HepG2 (cell line): ENCODE data around the gene RPS28. TPM values are rescaled to one million over a fixed set of nuclear protein-coding genes. Genes with fewer than 3 reads are reported as not detected.
A peak's percentile ranks its signal among the peaks of the same experiment; 100 is the strongest.

ENCODE experiments used
- ATF7-NPFF ChIP-seq: sonication (generic); formaldehyde crosslinking; IDR thresholded peaks from 2 replicates; pipeline ENCODE4 v1.8.1; 2023; ENCODE audit warnings: mild to moderate bottlenecking, low read depth, missing genetic modification reagents, moderate library complexity
- CBX5 ChIP-seq: sonication (generic); formaldehyde crosslinking; IDR thresholded peaks from 2 replicates; pipeline ENCODE4 v1.4.0; 2020; ENCODE audit warnings: missing genetic modification reagents, borderline replicate concordance
- MBNL3 ChIP-seq: fragments of 250-450 bp; sonication (Bioruptor Pico); conservative IDR thresholded peaks from 2 replicates; pipeline ENCODE4 v1.8.0; 2022; ENCODE audit warnings: mild to moderate bottlenecking, inconsistent platforms
- MIXL1 ChIP-seq: IDR thresholded peaks from 2 replicates; pipeline ENCODE4 v1.6.1; 2016
- MLXIP ChIP-seq: sonication (generic); formaldehyde crosslinking; IDR thresholded peaks from 2 replicates; pipeline ENCODE4 v1.9.0; 2021; ENCODE audit warnings: missing genetic modification reagents, borderline replicate concordance
- NFRKB ChIP-seq: fragments of 450-650 bp; IDR thresholded peaks from 2 replicates; pipeline ENCODE4 v1.6.1; 2017
- PCBP1 ChIP-seq: fragments of 200-400 bp; formaldehyde crosslinking; IDR thresholded peaks from 2 replicates; pipeline ENCODE4 v1.6.1; 2017; ENCODE audit warnings: mild to moderate bottlenecking, low read depth, low read length, borderline replicate concordance
- PREB ChIP-seq: sonication (generic); formaldehyde crosslinking; IDR thresholded peaks from 2 replicates; pipeline ENCODE4 v1.4.0; 2020; ENCODE audit warnings: missing genetic modification reagents
- TFDP1 ChIP-seq: IDR thresholded peaks from 2 replicates; pipeline ENCODE4 v1.6.1; 2016; ENCODE audit warnings: missing compliant biosample characterization, missing genetic modification reagents, borderline replicate concordance
- THAP9 ChIP-seq: sonication (generic); formaldehyde crosslinking; IDR thresholded peaks from 2 replicates; pipeline ENCODE4; 2020; ENCODE audit warnings: missing genetic modification reagents, mild to moderate bottlenecking, borderline replicate concordance
- ZBTB2 ChIP-seq: sonication (generic); formaldehyde crosslinking; IDR thresholded peaks from 2 replicates; pipeline ENCODE4 v1.8.0; 2022; ENCODE audit warnings: low read depth, missing genetic modification reagents
- ZBTB49 ChIP-seq: sonication (generic); formaldehyde crosslinking; IDR thresholded peaks from 2 replicates; pipeline ENCODE4 v1.4.0; 2020; ENCODE audit warnings: missing genetic modification reagents, borderline replicate concordance
- ZNF138 ChIP-seq: sonication (generic); formaldehyde crosslinking; IDR thresholded peaks from 2 replicates; pipeline ENCODE4 v1.5.0; 2020; ENCODE audit warnings: mild to moderate bottlenecking, low read depth, missing genetic modification reagents
- ZNF317 ChIP-seq: sonication (generic); formaldehyde crosslinking; IDR thresholded peaks from 2 replicates; pipeline ENCODE4 v1.5.0; 2020; ENCODE audit warnings: mild to moderate bottlenecking, missing genetic modification reagents
- ZNF331 ChIP-seq: sonication (generic); formaldehyde crosslinking; IDR thresholded peaks from 2 replicates; pipeline ENCODE4 v1.4.0; 2020; ENCODE audit warnings: missing genetic modification reagents
- ZNF383 ChIP-seq: sonication (generic); formaldehyde crosslinking; IDR thresholded peaks from 2 replicates; pipeline ENCODE4 v1.4.0; 2020; ENCODE audit warnings: missing genetic modification reagents, mild to moderate bottlenecking, borderline replicate concordance
- polyA plus RNA-seq, 8 experiments: library from polyadenylated mRNA; depleted of rRNA in 3 of 8; stranded (reverse) in 7 of 8; unstranded in 1 of 8; fragments of >200 nt; fragmentation: Illumina TruSeq in 4 of 8; extraction: Trizol in 4 of 8; gene quantifications; 2 replicates each; pipeline versions ENCODE4 v1.2.1 to v1.2.3, GENCODE V29; 2011 to 2016; ENCODE audit warnings: low read depth in 4 of 8, missing spikeins in 1 of 8, mixed read lengths in 1 of 8; ENCODE audit not compliant: insufficient read depth in 1 of 8
- total RNA-seq, 5 experiments: library from RNA; depleted of rRNA; stranded (reverse); fragments of >200 nt; fragmentation: Illumina TruSeq; extraction: Trizol; gene quantifications; 2 replicates each; pipeline ENCODE4 v1.2.3, GENCODE V29; 2016; ENCODE audit warnings: low read depth in 1 of 5

RPS28 gene
- total and polyA plus RNA-seq, 2 of the 13 experiments (the other 11 are each of a cell fraction or from before 2014, with no cell fraction given), result 281 to 545 TPM

- TF ChIP-seq MBNL3 (CRISPR knock-in tag) (no peak), ZNF383 (no peak), ZNF331 (peak; percentile 43; the same call in 1 of the 2 replicates), MIXL1 (CRISPR knock-in tag) (peak; percentile 53; the same call in 1 of the 2 replicates), TFDP1 (no peak), ZNF138 (CRISPR knock-in tag) (no peak), THAP9 (CRISPR knock-in tag) (no peak), ATF7-NPFF (CRISPR knock-in tag) (no peak), MLXIP (no peak), ZBTB2 (no peak), CBX5 (CRISPR knock-in tag) (peak; percentile 41; the same call in 1 of the 2 replicates), PREB (no peak), ZNF317 (no peak), NFRKB (no peak), PCBP1 (no peak), ZBTB49 (CRISPR knock-in tag) (no peak)
Measured at GRCh38 chr19:8355631-8356402, 34.5 kb downstream of the RPS28 start (continued).
